H1 (cell line): Measurements from ENCODE around the gene MRPL54. TPM values are rescaled to one million over a fixed set of nuclear protein-coding genes. Genes with fewer than 3 reads are reported as not detected.

Experiments used
- GTF2F1 ChIP-seq: IDR thresholded peaks from 2 replicates; pipeline ENCODE4 v1.6.1; 2012; ENCODE audit warnings: low read depth, low read length, improper control_type of control experiment, borderline replicate concordance
- HDAC2 ChIP-seq, 2 experiments: fragments of 300-600 bp in 1 of 2; sonication (generic) in 1 of 2; IDR thresholded peaks; 2 replicates each; pipeline ENCODE4 v1.6.1; 2011 to 2012; ENCODE audit warnings: low read depth in 2 of 2, low read length in 2 of 2, mild to moderate bottlenecking in 2 of 2, moderate library complexity in 2 of 2, borderline replicate concordance in 1 of 2, inconsistent platforms in 1 of 2
- KDM5A ChIP-seq: fragments of 200-600 bp; IDR thresholded peaks from 2 replicates; pipeline ENCODE4 v1.7.1; 2012; ENCODE audit warnings: mild to moderate bottlenecking, low read length, inconsistent platforms, mixed read lengths
- SRF ChIP-seq: IDR thresholded peaks from 2 replicates; pipeline ENCODE4 v1.6.1; 2011; ENCODE audit warnings: mild to moderate bottlenecking, low read depth, low read length, moderate library complexity
- TEAD4 ChIP-seq: IDR thresholded peaks from 2 replicates; pipeline ENCODE4 v1.6.1; 2012; ENCODE audit warnings: low read depth, low read length, inconsistent platforms, mixed read lengths
- polyA plus RNA-seq, 7 experiments: library from polyadenylated mRNA; depleted of rRNA in 3 of 7; stranded (reverse) in 5 of 7; unstranded in 2 of 7; fragments of >200 nt in 5 of 7; fragments of 200-250 nt in 2 of 7; gene quantifications; 1 replicate in 5 of 7; 2 replicates in 1 of 7; 4 replicates in 1 of 7; pipeline versions ENCODE4 v1.2.1 to v1.2.3, GENCODE V29; 2011 to 2013; ENCODE audit warnings: missing spikeins in 2 of 7, mixed read lengths in 2 of 7
- total RNA-seq: library from RNA; stranded (reverse); fragmentation: NEBNext Ultra II Directional; extraction: Animal tissue kit (Norgen Biotek cat#: 25700); gene quantifications from 2 replicates; pipeline ENCODE4 v1.2.1, GENCODE V29; 2021
- TF ChIP-seq, protein P1 (sequence below): fragments of 300-600 bp; sonication (generic); IDR thresholded peaks from 2 replicates; pipeline ENCODE4 v1.7.1; 2012; ENCODE audit warnings: low read length, moderate library complexity, mild to moderate bottlenecking, inconsistent platforms; ENCODE audit not compliant: insufficient replicate concordance

Gene MRPL54
- total and polyA plus RNA-seq, 2 of the 8 experiments (the other 6 are each of a cell fraction or from before 2014, with no cell fraction given): 63.8 to 72.8 TPM

DNA sequence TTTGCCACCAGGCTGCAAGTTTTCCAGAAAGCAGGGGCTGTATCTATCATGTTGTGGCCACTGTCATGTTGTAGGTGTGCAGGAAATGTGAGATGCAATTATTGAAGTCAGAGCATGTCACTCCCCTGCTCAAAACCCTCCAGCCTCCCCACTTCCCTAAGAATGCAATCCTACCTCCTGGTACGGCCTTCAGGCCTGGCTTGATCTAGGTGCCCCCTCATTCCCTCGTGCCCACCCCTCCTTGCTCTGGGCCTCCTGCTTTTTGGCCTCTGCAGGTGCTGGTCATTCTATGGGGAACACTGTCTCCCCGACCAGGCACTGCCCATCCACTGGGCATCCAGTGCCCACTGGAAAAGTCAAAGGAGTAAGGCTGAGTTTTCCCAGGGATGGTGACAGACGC, 52.2 kb downstream of the MRPL54 start (continued):
- TF ChIP-seq TEAD4 (no peak), GTF2F1 (no peak), SRF (no peak), HDAC2 (IDR thresholded peaks at IDR 0.05; ENCODE audit: borderline replicate concordance in 1 of 2, low read depth in 2 of 2, low read length in 2 of 2) (no peak), KDM5A (no peak)
- TF ChIP-seq, protein P1, sequence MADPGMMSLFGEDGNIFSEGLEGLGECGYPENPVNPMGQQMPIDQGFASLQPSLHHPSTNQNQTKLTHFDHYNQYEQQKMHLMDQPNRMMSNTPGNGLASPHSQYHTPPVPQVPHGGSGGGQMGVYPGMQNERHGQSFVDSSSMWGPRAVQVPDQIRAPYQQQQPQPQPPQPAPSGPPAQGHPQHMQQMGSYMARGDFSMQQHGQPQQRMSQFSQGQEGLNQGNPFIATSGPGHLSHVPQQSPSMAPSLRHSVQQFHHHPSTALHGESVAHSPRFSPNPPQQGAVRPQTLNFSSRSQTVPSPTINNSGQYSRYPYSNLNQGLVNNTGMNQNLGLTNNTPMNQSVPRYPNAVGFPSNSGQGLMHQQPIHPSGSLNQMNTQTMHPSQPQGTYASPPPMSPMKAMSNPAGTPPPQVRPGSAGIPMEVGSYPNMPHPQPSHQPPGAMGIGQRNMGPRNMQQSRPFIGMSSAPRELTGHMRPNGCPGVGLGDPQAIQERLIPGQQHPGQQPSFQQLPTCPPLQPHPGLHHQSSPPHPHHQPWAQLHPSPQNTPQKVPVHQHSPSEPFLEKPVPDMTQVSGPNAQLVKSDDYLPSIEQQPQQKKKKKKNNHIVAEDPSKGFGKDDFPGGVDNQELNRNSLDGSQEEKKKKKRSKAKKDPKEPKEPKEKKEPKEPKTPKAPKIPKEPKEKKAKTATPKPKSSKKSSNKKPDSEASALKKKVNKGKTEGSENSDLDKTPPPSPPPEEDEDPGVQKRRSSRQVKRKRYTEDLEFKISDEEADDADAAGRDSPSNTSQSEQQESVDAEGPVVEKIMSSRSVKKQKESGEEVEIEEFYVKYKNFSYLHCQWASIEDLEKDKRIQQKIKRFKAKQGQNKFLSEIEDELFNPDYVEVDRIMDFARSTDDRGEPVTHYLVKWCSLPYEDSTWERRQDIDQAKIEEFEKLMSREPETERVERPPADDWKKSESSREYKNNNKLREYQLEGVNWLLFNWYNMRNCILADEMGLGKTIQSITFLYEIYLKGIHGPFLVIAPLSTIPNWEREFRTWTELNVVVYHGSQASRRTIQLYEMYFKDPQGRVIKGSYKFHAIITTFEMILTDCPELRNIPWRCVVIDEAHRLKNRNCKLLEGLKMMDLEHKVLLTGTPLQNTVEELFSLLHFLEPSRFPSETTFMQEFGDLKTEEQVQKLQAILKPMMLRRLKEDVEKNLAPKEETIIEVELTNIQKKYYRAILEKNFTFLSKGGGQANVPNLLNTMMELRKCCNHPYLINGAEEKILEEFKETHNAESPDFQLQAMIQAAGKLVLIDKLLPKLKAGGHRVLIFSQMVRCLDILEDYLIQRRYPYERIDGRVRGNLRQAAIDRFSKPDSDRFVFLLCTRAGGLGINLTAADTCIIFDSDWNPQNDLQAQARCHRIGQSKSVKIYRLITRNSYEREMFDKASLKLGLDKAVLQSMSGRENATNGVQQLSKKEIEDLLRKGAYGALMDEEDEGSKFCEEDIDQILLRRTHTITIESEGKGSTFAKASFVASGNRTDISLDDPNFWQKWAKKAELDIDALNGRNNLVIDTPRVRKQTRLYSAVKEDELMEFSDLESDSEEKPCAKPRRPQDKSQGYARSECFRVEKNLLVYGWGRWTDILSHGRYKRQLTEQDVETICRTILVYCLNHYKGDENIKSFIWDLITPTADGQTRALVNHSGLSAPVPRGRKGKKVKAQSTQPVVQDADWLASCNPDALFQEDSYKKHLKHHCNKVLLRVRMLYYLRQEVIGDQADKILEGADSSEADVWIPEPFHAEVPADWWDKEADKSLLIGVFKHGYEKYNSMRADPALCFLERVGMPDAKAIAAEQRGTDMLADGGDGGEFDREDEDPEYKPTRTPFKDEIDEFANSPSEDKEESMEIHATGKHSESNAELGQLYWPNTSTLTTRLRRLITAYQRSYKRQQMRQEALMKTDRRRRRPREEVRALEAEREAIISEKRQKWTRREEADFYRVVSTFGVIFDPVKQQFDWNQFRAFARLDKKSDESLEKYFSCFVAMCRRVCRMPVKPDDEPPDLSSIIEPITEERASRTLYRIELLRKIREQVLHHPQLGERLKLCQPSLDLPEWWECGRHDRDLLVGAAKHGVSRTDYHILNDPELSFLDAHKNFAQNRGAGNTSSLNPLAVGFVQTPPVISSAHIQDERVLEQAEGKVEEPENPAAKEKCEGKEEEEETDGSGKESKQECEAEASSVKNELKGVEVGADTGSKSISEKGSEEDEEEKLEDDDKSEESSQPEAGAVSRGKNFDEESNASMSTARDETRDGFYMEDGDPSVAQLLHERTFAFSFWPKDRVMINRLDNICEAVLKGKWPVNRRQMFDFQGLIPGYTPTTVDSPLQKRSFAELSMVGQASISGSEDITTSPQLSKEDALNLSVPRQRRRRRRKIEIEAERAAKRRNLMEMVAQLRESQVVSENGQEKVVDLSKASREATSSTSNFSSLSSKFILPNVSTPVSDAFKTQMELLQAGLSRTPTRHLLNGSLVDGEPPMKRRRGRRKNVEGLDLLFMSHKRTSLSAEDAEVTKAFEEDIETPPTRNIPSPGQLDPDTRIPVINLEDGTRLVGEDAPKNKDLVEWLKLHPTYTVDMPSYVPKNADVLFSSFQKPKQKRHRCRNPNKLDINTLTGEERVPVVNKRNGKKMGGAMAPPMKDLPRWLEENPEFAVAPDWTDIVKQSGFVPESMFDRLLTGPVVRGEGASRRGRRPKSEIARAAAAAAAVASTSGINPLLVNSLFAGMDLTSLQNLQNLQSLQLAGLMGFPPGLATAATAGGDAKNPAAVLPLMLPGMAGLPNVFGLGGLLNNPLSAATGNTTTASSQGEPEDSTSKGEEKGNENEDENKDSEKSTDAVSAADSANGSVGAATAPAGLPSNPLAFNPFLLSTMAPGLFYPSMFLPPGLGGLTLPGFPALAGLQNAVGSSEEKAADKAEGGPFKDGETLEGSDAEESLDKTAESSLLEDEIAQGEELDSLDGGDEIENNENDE: no peak
